ENCODE results near the gene DSCAM.

The DSCAM gene

DNA sequence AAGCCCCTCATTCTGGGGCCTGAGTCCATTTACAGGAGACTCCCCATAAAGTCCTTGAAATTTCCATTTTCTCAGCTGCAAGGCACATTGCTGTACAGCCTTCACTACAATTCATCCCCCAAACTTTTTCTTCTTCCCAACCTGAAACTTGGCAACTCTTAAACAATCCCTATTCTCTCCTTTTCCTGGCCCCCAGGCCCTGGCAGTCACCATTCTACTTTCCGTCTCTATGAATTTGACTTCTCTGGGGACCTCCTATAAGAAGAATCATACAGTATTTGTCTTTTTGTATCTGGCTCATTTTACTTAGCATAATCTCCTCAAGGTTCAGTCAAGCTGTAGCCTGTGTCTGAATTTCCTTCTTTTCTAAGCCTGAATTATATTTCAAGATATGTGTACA lies 646.8 kb downstream of the DSCAM start:
- no peaks in the 10 kb centered on the region for H3K36me3 ChIP-seq (ENCODE audit: control insufficient read depth in 4 of 4, insufficient read depth in 4 of 4, low read length in 3 of 4)
- H3K9me3 ChIP-seq (ENCODE audit: control extremely low read depth in 1 of 5, control insufficient read depth in 4 of 5, insufficient read depth in 2 of 5, low read depth in 1 of 5, low read length in 4 of 5) = no peaks in the 10 kb centered on the region
- no peak overlapping the region for H3K27ac ChIP-seq (ENCODE audit: insufficient read depth in 1 of 2, low read depth in 1 of 2, low read length in 2 of 2, poor library complexity in 1 of 2, severe bottlenecking in 2 of 2)
- ChIA-PET POLR2A (no interaction called here), CTCF (no interaction called here)
- WGBS (ENCODE audit: insufficient coverage) = 100% methylated on average over 1 of the region's 1 CpG
- DNase-seq = no peak
- H3K27me3 ChIP-seq (replicated peaks in 2 of 5; ENCODE audit: control insufficient read depth in 4 of 5, insufficient read depth in 5 of 5, low read length in 4 of 5) = no peaks in the 10 kb centered on the region
- no peak overlapping the region for H3K4me3 ChIP-seq (ENCODE audit: control insufficient read depth in 1 of 7, extremely low read depth in 1 of 7, insufficient read depth in 4 of 7, low read depth in 2 of 7, low read length in 6 of 7)
- H3K4me1 ChIP-seq (ENCODE audit: control extremely low read depth in 1 of 4, control insufficient read depth in 4 of 4, insufficient read depth in 4 of 4, low read length in 3 of 4) = no peaks in the 10 kb centered on the region

DNA sequence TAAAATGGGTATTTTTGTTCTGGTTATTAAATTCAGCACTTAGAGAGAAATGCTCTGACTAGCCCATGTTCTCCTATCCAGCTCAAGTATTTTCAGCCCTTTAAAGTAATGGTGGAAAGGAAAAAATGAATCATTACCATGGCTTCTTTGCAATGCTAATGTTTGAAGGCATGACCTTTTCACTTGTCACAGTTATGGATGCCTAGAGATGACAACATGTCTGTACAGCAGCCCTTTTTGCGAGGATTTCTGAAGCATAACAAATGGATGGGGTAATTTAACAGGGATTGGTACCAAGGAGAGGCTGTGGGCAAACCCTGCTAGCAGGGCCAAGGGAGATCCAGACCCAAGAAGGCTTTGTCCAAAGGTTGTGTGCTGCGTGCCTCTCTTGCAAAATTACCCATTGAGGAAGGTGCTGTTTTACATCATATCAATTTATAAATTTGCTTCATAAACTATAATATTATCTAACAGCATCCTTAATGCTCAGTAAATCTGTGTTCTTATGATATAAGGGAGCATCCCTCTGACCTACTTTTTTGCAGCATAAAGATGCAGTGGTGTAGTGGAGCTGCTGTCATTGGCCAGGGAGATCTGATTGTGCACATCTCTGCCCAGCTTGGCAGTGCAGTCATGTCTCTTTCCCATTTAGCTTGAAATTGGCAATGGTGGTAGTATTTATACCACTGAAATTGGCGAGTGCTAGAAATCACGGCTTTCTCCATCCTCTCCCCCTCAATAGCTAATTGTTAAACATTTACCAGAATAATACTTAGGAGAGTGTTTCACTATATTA lies 652.6 kb downstream of the DSCAM start:
- CTCF ChIA-PET = no interaction called here
- Histone ChIP-seq H3K36me3 (ENCODE audit: control insufficient read depth in 4 of 4, insufficient read depth in 4 of 4, low read length in 3 of 4) (no peaks in the 10 kb centered on the region), H3K4me3 (ENCODE audit: control insufficient read depth in 1 of 7, extremely low read depth in 1 of 7, insufficient read depth in 4 of 7, low read depth in 2 of 7, low read length in 6 of 7) (no peak overlapping the region), H3K27ac (ENCODE audit: insufficient read depth in 1 of 2, low read depth in 1 of 2, low read length in 2 of 2, poor library complexity in 1 of 2, severe bottlenecking in 2 of 2) (no peak overlapping the region), H3K4me1 (ENCODE audit: control extremely low read depth in 1 of 4, control insufficient read depth in 4 of 4, insufficient read depth in 4 of 4, low read length in 3 of 4) (no peaks in the 10 kb centered on the region), H3K27me3 (replicated peaks in 2 of 5; ENCODE audit: control insufficient read depth in 4 of 5, insufficient read depth in 5 of 5, low read length in 4 of 5) (peaks cover 0 to 2% (median 0%) of the 10 kb centered on the region in 5 experiments), H3K9me3 (ENCODE audit: control extremely low read depth in 1 of 5, control insufficient read depth in 4 of 5, insufficient read depth in 2 of 5, low read depth in 1 of 5, low read length in 4 of 5) (peaks cover 0 to 8% (median 4%) of the 10 kb centered on the region in 5 experiments)
- WGBS (ENCODE audit: insufficient coverage) = 93% methylated on average over 1 of the region's 4 CpGs
- POLR2A ChIA-PET = no interaction called here
- DNase-seq = no peak

GRCh38 chr21:40191616-40192015 lies 655.3 kb downstream of the DSCAM start:
- DNase-seq = no peak
- no peak overlapping the region for H3K4me3 ChIP-seq (ENCODE audit: control insufficient read depth in 1 of 7, extremely low read depth in 1 of 7, insufficient read depth in 4 of 7, low read depth in 2 of 7, low read length in 6 of 7)
- no peaks in the 10 kb centered on the region for H3K4me1 ChIP-seq (ENCODE audit: control extremely low read depth in 1 of 4, control insufficient read depth in 4 of 4, insufficient read depth in 4 of 4, low read length in 3 of 4)
- CTCF ChIA-PET = no interaction called here
- H3K9me3 ChIP-seq (ENCODE audit: control extremely low read depth in 1 of 5, control insufficient read depth in 4 of 5, insufficient read depth in 2 of 5, low read depth in 1 of 5, low read length in 4 of 5) = peaks cover 0 to 8% (median 4%) of the 10 kb centered on the region in 5 experiments
- no peak overlapping the region for H3K27ac ChIP-seq (ENCODE audit: insufficient read depth in 1 of 2, low read depth in 1 of 2, low read length in 2 of 2, poor library complexity in 1 of 2, severe bottlenecking in 2 of 2)
- H3K27me3 ChIP-seq (replicated peaks in 2 of 5; ENCODE audit: control insufficient read depth in 4 of 5, insufficient read depth in 5 of 5, low read length in 4 of 5) = peaks cover 0 to 2% (median 0%) of the 10 kb centered on the region in 5 experiments
- no peaks in the 10 kb centered on the region for H3K36me3 ChIP-seq (ENCODE audit: control insufficient read depth in 4 of 4, insufficient read depth in 4 of 4, low read length in 3 of 4)
- 85% methylated on average over 2 of the region's 3 CpGs for WGBS (ENCODE audit: insufficient coverage)
- POLR2A ChIA-PET = no interaction called here

DNA sequence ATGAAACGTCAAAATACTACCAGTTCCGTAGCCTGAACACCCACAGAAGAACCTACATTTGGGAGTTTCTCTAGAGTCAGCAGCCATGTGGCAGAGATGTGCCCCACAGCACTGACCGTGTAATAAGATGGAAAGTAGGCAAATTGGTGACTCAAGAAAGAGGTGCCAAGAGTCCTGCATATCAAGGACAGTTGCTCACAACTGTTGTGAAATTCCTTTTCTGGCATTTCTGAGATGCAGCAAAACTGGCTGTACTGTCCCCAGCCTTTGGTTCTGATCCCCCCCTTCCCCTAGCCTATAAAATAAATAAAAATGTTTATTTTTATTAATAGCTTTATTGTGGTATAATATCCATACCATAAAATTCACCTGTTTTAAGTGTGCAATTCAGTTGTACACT lies 655.8 kb downstream of the DSCAM start:
- H3K4me3 ChIP-seq (ENCODE audit: control insufficient read depth in 1 of 7, extremely low read depth in 1 of 7, insufficient read depth in 4 of 7, low read depth in 2 of 7, low read length in 6 of 7) = no peak overlapping the region
- ChIA-PET POLR2A (no interaction called here), CTCF (no interaction called here)
- H3K9me3 ChIP-seq (ENCODE audit: control extremely low read depth in 1 of 5, control insufficient read depth in 4 of 5, insufficient read depth in 2 of 5, low read depth in 1 of 5, low read length in 4 of 5) = peaks cover 0 to 8% (median 4%) of the 10 kb centered on the region in 5 experiments
- H3K27ac ChIP-seq (ENCODE audit: insufficient read depth in 1 of 2, low read depth in 1 of 2, low read length in 2 of 2, poor library complexity in 1 of 2, severe bottlenecking in 2 of 2) = no peak overlapping the region
- H3K36me3 ChIP-seq (ENCODE audit: control insufficient read depth in 4 of 4, insufficient read depth in 4 of 4, low read length in 3 of 4) = no peaks in the 10 kb centered on the region
- peaks cover 0 to 2% (median 0%) of the 10 kb centered on the region in 5 experiments for H3K27me3 ChIP-seq (replicated peaks in 2 of 5; ENCODE audit: control insufficient read depth in 4 of 5, insufficient read depth in 5 of 5, low read length in 4 of 5)
- H3K4me1 ChIP-seq (ENCODE audit: control extremely low read depth in 1 of 4, control insufficient read depth in 4 of 4, insufficient read depth in 4 of 4, low read length in 3 of 4) = no peaks in the 10 kb centered on the region
- DNase-seq = no peak
- whole genome bisulfite sequencing (ENCODE audit: insufficient coverage) = 75% methylated on average over 3 of the region's 3 CpGs

- peaks cover 0 to 8% (median 4%) of the 10 kb centered on the region in 5 experiments for H3K9me3 ChIP-seq (ENCODE audit: control extremely low read depth in 1 of 5, control insufficient read depth in 4 of 5, insufficient read depth in 2 of 5, low read depth in 1 of 5, low read length in 4 of 5)
- H3K27me3 ChIP-seq (replicated peaks in 2 of 5; ENCODE audit: control insufficient read depth in 4 of 5, insufficient read depth in 5 of 5, low read length in 4 of 5) = no peaks in the 10 kb centered on the region
- DNase-seq = no peak
- H3K27ac ChIP-seq (ENCODE audit: insufficient read depth in 1 of 2, low read depth in 1 of 2, low read length in 2 of 2, poor library complexity in 1 of 2, severe bottlenecking in 2 of 2) = no peak overlapping the region
- CTCF ChIA-PET = no interaction called here
- H3K4me3 ChIP-seq (ENCODE audit: control insufficient read depth in 1 of 7, extremely low read depth in 1 of 7, insufficient read depth in 4 of 7, low read depth in 2 of 7, low read length in 6 of 7) = no peak overlapping the region
- POLR2A ChIA-PET = no interaction called here
- no peaks in the 10 kb centered on the region for H3K36me3 ChIP-seq (ENCODE audit: control insufficient read depth in 4 of 4, insufficient read depth in 4 of 4, low read length in 3 of 4)
- WGBS (ENCODE audit: insufficient coverage) = 97% methylated on average over 3 of the region's 9 CpGs
- no peaks in the 10 kb centered on the region for H3K4me1 ChIP-seq (ENCODE audit: control extremely low read depth in 1 of 4, control insufficient read depth in 4 of 4, insufficient read depth in 4 of 4, low read length in 3 of 4)
Measured at GRCh38 chr21:40187946-40188654, 658.9 kb downstream of the DSCAM start.

GRCh38 chr21:40187244-40187643 lies 659.7 kb downstream of the DSCAM start:
- H3K4me1 ChIP-seq (ENCODE audit: control extremely low read depth in 1 of 4, control insufficient read depth in 4 of 4, insufficient read depth in 4 of 4, low read length in 3 of 4) = no peaks in the 10 kb centered on the region
- no peak for DNase-seq
- peaks cover 0 to 6% (median 4%) of the 10 kb centered on the region in 5 experiments for H3K9me3 ChIP-seq (ENCODE audit: control extremely low read depth in 1 of 5, control insufficient read depth in 4 of 5, insufficient read depth in 2 of 5, low read depth in 1 of 5, low read length in 4 of 5)
- no peak overlapping the region for H3K4me3 ChIP-seq (ENCODE audit: control insufficient read depth in 1 of 7, extremely low read depth in 1 of 7, insufficient read depth in 4 of 7, low read depth in 2 of 7, low read length in 6 of 7)
- H3K27ac ChIP-seq (ENCODE audit: insufficient read depth in 1 of 2, low read depth in 1 of 2, low read length in 2 of 2, poor library complexity in 1 of 2, severe bottlenecking in 2 of 2) = no peak overlapping the region
- H3K27me3 ChIP-seq (replicated peaks in 2 of 5; ENCODE audit: control insufficient read depth in 4 of 5, insufficient read depth in 5 of 5, low read length in 4 of 5) = no peaks in the 10 kb centered on the region
- CTCF ChIA-PET = no interaction called here
- POLR2A ChIA-PET = no interaction called here
- WGBS (ENCODE audit: insufficient coverage) = 95% methylated on average over 6 of the region's 6 CpGs
- no peaks in the 10 kb centered on the region for H3K36me3 ChIP-seq (ENCODE audit: control insufficient read depth in 4 of 4, insufficient read depth in 4 of 4, low read length in 3 of 4)

- Histone ChIP-seq H3K36me3 (ENCODE audit: control insufficient read depth in 4 of 4, insufficient read depth in 4 of 4, low read length in 3 of 4) (no peaks in the 10 kb centered on the region), H3K9me3 (ENCODE audit: control extremely low read depth in 1 of 5, control insufficient read depth in 4 of 5, insufficient read depth in 2 of 5, low read depth in 1 of 5, low read length in 4 of 5) (peaks cover 0 to 11% (median under 1%) of the 10 kb centered on the region in 5 experiments), H3K4me1 (ENCODE audit: control extremely low read depth in 1 of 4, control insufficient read depth in 4 of 4, insufficient read depth in 4 of 4, low read length in 3 of 4) (no peaks in the 10 kb centered on the region), H3K4me3 (ENCODE audit: control insufficient read depth in 1 of 7, extremely low read depth in 1 of 7, insufficient read depth in 4 of 7, low read depth in 2 of 7, low read length in 6 of 7) (no peak overlapping the region), H3K27ac (ENCODE audit: insufficient read depth in 1 of 2, low read depth in 1 of 2, low read length in 2 of 2, poor library complexity in 1 of 2, severe bottlenecking in 2 of 2) (no peak overlapping the region), H3K27me3 (replicated peaks in 2 of 5; ENCODE audit: control insufficient read depth in 4 of 5, insufficient read depth in 5 of 5, low read length in 4 of 5) (no peaks in the 10 kb centered on the region)
- CTCF ChIA-PET = no interaction called here
- WGBS (ENCODE audit: insufficient coverage) = 47% methylated on average over 6 of the region's 6 CpGs
- POLR2A ChIA-PET = no interaction called here
- no peak for DNase-seq
Measured at GRCh38 chr21:40186045-40186444, 660.9 kb downstream of the DSCAM start.

All from common myeloid progenitor, CD34-positive (primary cell).